ENCODE measurements around the gene MTMR2. TPM values are rescaled to one million over a fixed set of nuclear protein-coding genes. Genes with fewer than 3 reads are reported as not detected.
A peak's percentile ranks its signal among the peaks of the same experiment; 100 is the strongest.

The MTMR2 gene
- total RNA-seq, 1 donor, result 53.5 TPM

DNA sequence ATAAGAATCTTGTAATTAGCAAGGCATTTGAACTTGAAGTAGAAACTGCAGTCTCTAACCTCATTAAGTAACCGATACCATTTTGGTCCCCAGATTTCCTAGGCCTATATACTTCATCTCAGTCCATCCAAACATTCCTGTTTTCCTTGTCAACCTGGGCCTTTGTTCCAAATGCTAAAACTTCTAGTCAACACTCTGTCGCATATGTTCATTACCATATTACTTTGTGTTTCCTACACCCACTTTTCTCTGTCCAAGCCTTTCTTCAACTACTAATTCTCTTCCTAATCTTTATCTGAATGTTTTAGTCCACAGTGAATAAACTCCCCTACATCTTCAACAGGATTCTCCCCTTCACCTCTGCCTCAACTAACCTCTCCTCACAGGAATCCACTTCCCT lies 31.4 kb downstream of the MTMR2 start:
- TF ChIP-seq, protein P1, sequence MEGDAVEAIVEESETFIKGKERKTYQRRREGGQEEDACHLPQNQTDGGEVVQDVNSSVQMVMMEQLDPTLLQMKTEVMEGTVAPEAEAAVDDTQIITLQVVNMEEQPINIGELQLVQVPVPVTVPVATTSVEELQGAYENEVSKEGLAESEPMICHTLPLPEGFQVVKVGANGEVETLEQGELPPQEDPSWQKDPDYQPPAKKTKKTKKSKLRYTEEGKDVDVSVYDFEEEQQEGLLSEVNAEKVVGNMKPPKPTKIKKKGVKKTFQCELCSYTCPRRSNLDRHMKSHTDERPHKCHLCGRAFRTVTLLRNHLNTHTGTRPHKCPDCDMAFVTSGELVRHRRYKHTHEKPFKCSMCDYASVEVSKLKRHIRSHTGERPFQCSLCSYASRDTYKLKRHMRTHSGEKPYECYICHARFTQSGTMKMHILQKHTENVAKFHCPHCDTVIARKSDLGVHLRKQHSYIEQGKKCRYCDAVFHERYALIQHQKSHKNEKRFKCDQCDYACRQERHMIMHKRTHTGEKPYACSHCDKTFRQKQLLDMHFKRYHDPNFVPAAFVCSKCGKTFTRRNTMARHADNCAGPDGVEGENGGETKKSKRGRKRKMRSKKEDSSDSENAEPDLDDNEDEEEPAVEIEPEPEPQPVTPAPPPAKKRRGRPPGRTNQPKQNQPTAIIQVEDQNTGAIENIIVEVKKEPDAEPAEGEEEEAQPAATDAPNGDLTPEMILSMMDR (IDR thresholded peaks at IDR 0.05; ENCODE audit: insufficient read depth, low read depth, low read length), result no peak
- no peak for DNase-seq (ENCODE audit: low read depth)

DNA sequence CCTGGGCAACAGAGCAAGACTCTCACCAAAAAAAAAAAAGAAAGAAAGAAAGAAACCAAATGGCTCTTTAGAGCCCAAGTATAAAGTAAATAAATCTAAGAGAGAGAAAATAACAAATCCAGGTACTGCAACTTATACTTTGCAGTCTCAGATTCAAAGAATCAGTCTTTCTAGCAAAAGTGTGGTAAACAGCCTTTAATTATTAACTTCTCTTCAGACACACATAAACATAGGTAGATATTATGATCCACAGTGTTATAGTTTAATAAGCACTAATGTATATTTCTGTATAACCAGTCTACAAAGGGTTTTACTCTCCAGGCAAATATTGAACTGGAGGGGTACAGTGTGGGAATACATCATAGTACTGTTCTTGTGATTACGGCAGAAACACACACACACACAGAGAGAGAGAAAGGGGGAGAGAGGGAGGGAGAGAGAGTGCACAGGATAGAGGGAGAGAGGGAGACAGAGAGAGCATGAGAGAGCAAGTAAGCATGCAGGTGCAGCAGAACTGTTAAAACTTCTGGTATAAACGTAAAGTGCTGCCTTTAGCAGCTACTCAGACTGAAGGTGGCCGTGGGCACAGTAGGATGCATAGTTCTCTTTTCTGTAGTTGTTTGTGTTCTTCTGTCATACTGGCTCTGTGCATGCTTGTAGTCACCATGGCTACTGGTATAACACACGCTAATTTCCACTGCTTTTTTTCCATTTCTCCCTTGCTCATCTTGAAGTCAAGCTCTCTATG lies 32.3 kb downstream of the MTMR2 start:
- TF ChIP-seq, protein P1 (IDR thresholded peaks at IDR 0.05; ENCODE audit: insufficient read depth, low read depth, low read length), result no peak
- H3K4me3 ChIP-seq (ENCODE audit: low read depth, low read length), result no peak overlapping the region
- DNase-seq (ENCODE audit: low read depth), result no peak

More for the DNA sequence above, 31.4 kb downstream of the MTMR2 start:
- H3K4me3 ChIP-seq (ENCODE audit: low read depth, low read length), result no peak overlapping the region

DNA sequence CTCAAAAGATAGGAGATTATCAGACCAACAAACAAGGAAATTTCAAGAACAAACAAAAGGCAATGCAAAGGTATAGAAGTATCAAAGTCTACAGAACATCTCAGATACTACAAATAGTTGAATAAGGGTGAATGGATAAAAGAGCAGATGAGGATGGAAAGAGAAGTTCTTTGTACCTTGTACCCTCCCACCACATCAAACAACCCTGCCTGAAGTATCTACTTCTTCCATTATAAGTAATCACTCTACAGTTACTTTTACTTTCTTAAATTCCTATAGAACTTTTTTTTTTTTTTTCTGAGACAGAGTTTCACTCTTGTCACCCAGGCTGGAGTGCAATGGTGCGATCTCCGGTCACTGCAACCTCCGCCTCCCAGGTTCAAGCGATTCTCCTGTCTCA lies 35.1 kb downstream of the MTMR2 start:
- TF ChIP-seq, protein P1 (IDR thresholded peaks at IDR 0.05; ENCODE audit: insufficient read depth, low read depth, low read length), result no peak
- DNase-seq (ENCODE audit: low read depth), result no peak
- H3K4me3 ChIP-seq (ENCODE audit: low read depth, low read length), result no peak overlapping the region

DNA sequence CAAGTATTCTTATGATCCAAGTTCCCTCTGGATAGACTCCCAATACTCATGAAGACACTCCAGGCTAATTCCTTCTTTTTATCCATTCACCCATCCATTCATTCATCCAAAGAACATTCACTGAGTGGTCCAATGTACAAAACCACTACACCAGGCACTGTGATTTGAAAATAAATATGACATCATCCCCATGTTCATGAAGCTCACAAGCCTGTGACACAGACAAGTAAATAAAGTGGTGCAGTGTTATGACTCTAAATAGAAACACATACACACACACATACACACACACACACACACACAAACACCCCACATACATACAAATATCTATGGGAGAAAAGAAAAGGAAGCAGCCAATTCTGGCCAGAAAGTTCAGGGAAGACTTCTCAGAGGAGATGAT lies 35.5 kb downstream of the MTMR2 start:
- TF ChIP-seq, protein P1 (IDR thresholded peaks at IDR 0.05; ENCODE audit: insufficient read depth, low read depth, low read length), result no peak
- no peak for DNase-seq (ENCODE audit: low read depth)
- H3K4me3 ChIP-seq (ENCODE audit: low read depth, low read length), result no peak overlapping the region

DNA sequence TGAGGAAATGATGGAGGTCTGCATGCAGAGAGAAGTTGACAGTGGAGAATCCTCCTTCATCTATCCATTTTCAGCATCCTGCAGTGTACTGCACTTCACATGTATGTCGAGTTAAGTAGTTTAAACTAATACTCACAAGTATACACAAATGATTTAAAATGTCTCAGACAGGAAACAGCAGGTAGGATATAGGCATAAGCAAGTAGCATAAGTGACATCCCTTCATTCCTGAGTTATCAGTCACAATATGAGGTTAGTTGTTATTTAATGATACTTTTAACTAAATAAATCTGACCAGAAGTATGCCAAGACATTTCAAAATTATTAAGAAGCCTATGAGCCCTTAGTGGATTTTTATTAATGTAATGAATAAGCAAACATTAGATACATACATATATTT lies 37.4 kb downstream of the MTMR2 start:
- H3K4me3 ChIP-seq (ENCODE audit: low read depth, low read length), result no peak overlapping the region
- TF ChIP-seq, protein P1 (IDR thresholded peaks at IDR 0.05; ENCODE audit: insufficient read depth, low read depth, low read length), result no peak
- no peak for DNase-seq (ENCODE audit: low read depth)

DNA sequence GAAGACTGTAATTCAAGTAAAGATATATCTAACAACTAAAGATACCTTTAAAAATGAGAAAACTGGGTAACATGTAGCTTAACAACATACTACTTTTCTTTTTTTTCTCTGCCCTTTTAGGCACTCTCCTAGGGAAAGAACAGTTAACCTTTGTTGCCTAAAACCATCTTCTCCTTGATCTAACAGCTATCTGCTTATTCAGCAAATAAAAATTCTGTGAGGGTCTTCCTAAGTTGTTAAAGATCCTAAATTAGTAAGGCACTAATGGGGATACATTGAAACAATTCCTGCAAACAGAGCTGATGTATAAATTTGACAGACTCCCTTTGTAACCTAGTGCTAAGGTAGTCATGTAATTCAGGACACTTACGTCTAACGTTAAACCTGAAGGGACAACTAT lies 39.1 kb downstream of the MTMR2 start:
- no peak overlapping the region for H3K4me3 ChIP-seq (ENCODE audit: low read depth, low read length)
- TF ChIP-seq, protein P1 (IDR thresholded peaks at IDR 0.05; ENCODE audit: insufficient read depth, low read depth, low read length), result no peak

DNA sequence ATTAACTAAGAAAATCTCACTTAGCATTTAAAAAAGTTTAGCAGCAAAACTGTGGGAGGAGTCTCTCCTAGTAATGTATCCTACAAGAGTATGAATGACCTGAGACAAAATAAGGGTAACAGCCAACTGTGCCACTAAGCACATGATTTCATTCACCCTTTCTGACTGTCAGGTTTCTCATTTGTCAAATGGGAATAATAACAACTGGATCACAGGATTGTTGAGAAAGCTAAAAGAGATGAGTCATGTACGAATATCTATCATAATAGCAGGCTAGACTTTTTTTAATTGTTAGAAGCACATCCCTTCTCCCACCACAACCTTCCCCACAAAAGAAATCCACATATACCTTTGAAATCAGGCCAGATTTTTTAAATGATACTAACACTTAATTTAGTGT lies 39.5 kb downstream of the MTMR2 start:
- H3K4me3 ChIP-seq (ENCODE audit: low read depth, low read length), result no peak overlapping the region
- DNase-seq (ENCODE audit: low read depth), result peak; percentile 68
- TF ChIP-seq, protein P1 (IDR thresholded peaks at IDR 0.05; ENCODE audit: insufficient read depth, low read depth, low read length), result no peak

More for the DNA sequence above, 39.1 kb downstream of the MTMR2 start:
- DNase-seq (ENCODE audit: low read depth), result no peak
